ENCODE measurements around the gene MED12L.

GRCh38 chr3:151154566-151154965 lies 69.1 kb downstream of the MED12L start:
- TF ChIP-seq EZH2 (IDR thresholded peaks at IDR 0.05): no peak
- no peak for TF ChIP-seq POLR2AphosphoS5 (IDR thresholded peaks at IDR 0.05; ENCODE audit: borderline replicate concordance, low read depth, low read length)

Measured in SK-N-MC (cell line).